SJSA1 (cell line): Measurements from ENCODE around the gene CCT7. TPM values are rescaled to one million over a fixed set of nuclear protein-coding genes. Genes with fewer than 3 reads are reported as not detected.
"Not testable (repeated sequence)": the region's sequence is repeated elsewhere in the genome, so short reads cannot be mapped to it uniquely, and the experiment has no call there.

Experiments used
- DNase-seq, 2 experiments: peaks; one replicate each; pipeline ENCODE4 v3.0.0-alpha.2; 2015 to 2020; ENCODE audit warnings: low spot score in 2 of 2, low read depth in 1 of 2
- H3K27ac ChIP-seq: fragments of 250-450 bp; sonication (Bioruptor Pico); 2 replicates; pipeline ENCODE4 v1.5.1; 2020; ENCODE audit warnings: mild to moderate bottlenecking, moderate library complexity
- H3K27me3 ChIP-seq: fragments of 250-450 bp; sonication (Bioruptor Pico); replicated peaks from 2 replicates; pipeline ENCODE4 v1.5.1; 2020; ENCODE audit warnings: mild to moderate bottlenecking, moderate library complexity
- H3K36me3 ChIP-seq: fragments of 250-450 bp; sonication (Bioruptor Pico); 2 replicates; pipeline ENCODE4 v1.5.1; 2020; ENCODE audit warnings: mild to moderate bottlenecking
- H3K4me1 ChIP-seq: fragments of 250-450 bp; sonication (Bioruptor Pico); replicated peaks from 2 replicates; pipeline ENCODE4 v1.6.1; 2021; ENCODE audit warnings: mild to moderate bottlenecking
- H3K4me3 ChIP-seq: fragments of 250-450 bp; sonication (Bioruptor Pico); 2 replicates; pipeline ENCODE4 v1.5.1; 2020; ENCODE audit warnings: mild to moderate bottlenecking
- H3K9me3 ChIP-seq: fragments of 250-450 bp; sonication (Bioruptor Pico); replicated peaks from 2 replicates; pipeline ENCODE4 v1.5.1; 2020; ENCODE audit warnings: mild to moderate bottlenecking
- total RNA-seq: library from RNA; depleted of rRNA; stranded (reverse); fragments of >200 nt; shearing (Covaris generic); gene quantifications from 2 replicates; pipeline ENCODE4 v1.2.3, GENCODE V29; 2014

Gene CCT7
- total RNA-seq, 1 experiment from 2014 or later = 570 TPM

- Histone ChIP-seq H3K27me3 (no peaks in the 10 kb centered on the region), H3K9me3 (no peaks in the 10 kb centered on the region), H3K4me1 (no peaks in the 10 kb centered on the region), H3K4me3 (no peak overlapping the region), H3K27ac (no peak overlapping the region), H3K36me3 (peaks cover 53% of the 10 kb centered on the region)
- DNase-seq = no peak
These were observed 21.0 kb downstream of the CCT7 start for GRCh38 chr2:73255007-73255644.

- no peaks in the 10 kb centered on the region for H3K9me3 ChIP-seq
- no peak for DNase-seq
- H3K27ac ChIP-seq = no peak overlapping the region
- H3K27me3 ChIP-seq = no peaks in the 10 kb centered on the region
- peaks cover 43% of the 10 kb centered on the region for H3K36me3 ChIP-seq
- no peaks in the 10 kb centered on the region for H3K4me1 ChIP-seq
- H3K4me3 ChIP-seq = no peak overlapping the region
These were observed 22.0 kb downstream of the CCT7 start for GRCh38 chr2:73255907-73256617.

DNA sequence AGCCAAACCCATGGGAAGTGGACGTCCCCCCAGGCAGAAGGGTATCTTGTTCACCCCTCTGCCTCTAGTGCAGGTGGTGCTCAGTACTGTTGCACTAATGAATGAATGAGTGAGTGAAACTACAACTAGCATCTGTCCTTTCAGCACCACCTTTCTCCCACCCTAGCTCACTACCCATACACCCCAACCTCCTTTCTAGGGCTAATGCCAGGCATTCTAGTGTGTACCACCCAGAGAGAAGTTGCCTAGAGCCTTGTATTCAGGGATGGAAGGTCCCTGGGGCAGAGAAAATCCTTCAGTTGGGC lies 22.5 kb downstream of the CCT7 start:
- Histone ChIP-seq H3K4me3 (no peak overlapping the region), H3K9me3 (no peaks in the 10 kb centered on the region), H3K27ac (no peak overlapping the region), H3K27me3 (no peaks in the 10 kb centered on the region), H3K36me3 (peaks cover 38% of the 10 kb centered on the region), H3K4me1 (no peaks in the 10 kb centered on the region)
- no peak for DNase-seq

DNA sequence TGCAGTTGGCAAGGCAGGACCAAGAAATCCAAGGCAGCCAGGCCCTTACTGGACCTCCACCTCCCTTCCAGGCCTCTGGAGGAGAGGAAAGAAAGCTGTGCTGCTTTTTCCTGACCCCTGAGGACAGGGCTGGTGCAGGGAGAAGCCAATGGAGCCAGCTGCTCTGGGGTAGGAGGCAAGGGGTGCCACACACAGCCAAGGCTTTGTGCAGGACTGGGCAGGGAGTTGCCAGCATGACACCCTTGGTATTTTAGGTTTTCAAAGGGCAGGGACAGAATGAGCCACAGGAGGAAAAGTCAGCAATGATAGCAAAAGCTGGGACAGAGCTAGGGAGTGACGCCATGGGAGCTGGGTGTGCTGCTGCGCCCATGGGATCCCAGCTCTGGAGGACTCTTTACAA lies 22.9 kb downstream of the CCT7 start:
- Histone ChIP-seq H3K27ac (no peak overlapping the region), H3K9me3 (no peaks in the 10 kb centered on the region), H3K4me3 (no peak overlapping the region), H3K4me1 (no peaks in the 10 kb centered on the region), H3K36me3 (peaks cover 34% of the 10 kb centered on the region), H3K27me3 (no peaks in the 10 kb centered on the region)
- no peak for DNase-seq

GRCh38 chr2:73257425-73258125 lies 23.5 kb downstream of the CCT7 start:
- H3K4me1 ChIP-seq = no peaks in the 10 kb centered on the region

GRCh38 chr2:73258186-73258912 lies 24.2 kb downstream of the CCT7 start:
- DNase-seq = no peak
- H3K4me3 ChIP-seq = no peak overlapping the region
- no peaks in the 10 kb centered on the region for H3K4me1 ChIP-seq
- no peaks in the 10 kb centered on the region for H3K27me3 ChIP-seq
- H3K27ac ChIP-seq = no peak overlapping the region
- H3K9me3 ChIP-seq = no peaks in the 10 kb centered on the region
- H3K36me3 ChIP-seq = peaks cover 23% of the 10 kb centered on the region

More at GRCh38 chr2:73257425-73258125, 23.5 kb downstream of the CCT7 start:
- H3K4me3 ChIP-seq = no peak overlapping the region
- peaks cover 30% of the 10 kb centered on the region for H3K36me3 ChIP-seq
- H3K27me3 ChIP-seq = no peaks in the 10 kb centered on the region
- no peak overlapping the region for H3K27ac ChIP-seq
- no peak for DNase-seq
- H3K9me3 ChIP-seq = no peaks in the 10 kb centered on the region

DNA sequence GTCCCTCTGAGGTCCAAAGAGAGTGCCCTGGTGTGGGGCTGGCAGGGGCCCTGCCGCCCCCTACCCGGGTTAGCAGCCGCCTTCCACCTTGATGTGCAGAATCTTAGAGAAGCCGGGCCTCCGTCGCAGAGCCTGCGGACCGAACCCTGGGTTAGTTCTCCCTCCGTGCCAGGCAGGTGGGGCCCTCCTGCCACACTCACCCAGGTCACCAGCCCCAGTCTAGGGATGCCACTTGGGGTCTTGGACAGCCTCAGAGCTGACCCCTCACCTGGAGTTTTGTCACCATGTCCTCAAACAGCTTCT lies 24.8 kb downstream of the CCT7 start:
- H3K27ac ChIP-seq = no peak overlapping the region
- no peaks in the 10 kb centered on the region for H3K9me3 ChIP-seq
- no peak for DNase-seq
- H3K4me3 ChIP-seq = no peak overlapping the region
- peaks cover 18% of the 10 kb centered on the region for H3K36me3 ChIP-seq
- no peaks in the 10 kb centered on the region for H3K4me1 ChIP-seq
- no peaks in the 10 kb centered on the region for H3K27me3 ChIP-seq

GRCh38 chr2:73259276-73259675 lies 25.2 kb downstream of the CCT7 start:
- Histone ChIP-seq H3K4me3 (no peak overlapping the region), H3K9me3 (no peaks in the 10 kb centered on the region), H3K4me1 (no peaks in the 10 kb centered on the region), H3K27ac (no peak overlapping the region), H3K36me3 (peaks cover 13% of the 10 kb centered on the region), H3K27me3 (no peaks in the 10 kb centered on the region)
- DNase-seq = no peak

- Histone ChIP-seq H3K27me3 (no peaks in the 10 kb centered on the region), H3K9me3 (no peaks in the 10 kb centered on the region), H3K36me3 (peaks cover 8% of the 10 kb centered on the region), H3K4me3 (no peak overlapping the region), H3K4me1 (no peaks in the 10 kb centered on the region), H3K27ac (no peak overlapping the region)
- DNase-seq = no peak
These were observed 25.7 kb downstream of the CCT7 start for GRCh38 chr2:73259704-73260337.

GRCh38 chr2:73260338-73260984 lies 26.4 kb downstream of the CCT7 start:
- Histone ChIP-seq H3K27me3 (no peaks in the 10 kb centered on the region), H3K9me3 (no peaks in the 10 kb centered on the region), H3K27ac (no peak overlapping the region), H3K4me3 (no peak overlapping the region), H3K4me1 (no peaks in the 10 kb centered on the region), H3K36me3 (peaks cover 2% of the 10 kb centered on the region; the same call in 1 of the 2 replicates)
- DNase-seq = peak; percentile 21 to 63

- DNase-seq = no peak
- Histone ChIP-seq H3K36me3 (no peaks in the 10 kb centered on the region), H3K27ac (no peak overlapping the region), H3K9me3 (no peaks in the 10 kb centered on the region), H3K4me3 (no peak overlapping the region), H3K27me3 (peaks cover 4% of the 10 kb centered on the region; the same call in 1 of the 2 replicates), H3K4me1 (no peaks in the 10 kb centered on the region)
These were observed 28.1 kb downstream of the CCT7 start for GRCh38 chr2:73262108-73262651.

DNA sequence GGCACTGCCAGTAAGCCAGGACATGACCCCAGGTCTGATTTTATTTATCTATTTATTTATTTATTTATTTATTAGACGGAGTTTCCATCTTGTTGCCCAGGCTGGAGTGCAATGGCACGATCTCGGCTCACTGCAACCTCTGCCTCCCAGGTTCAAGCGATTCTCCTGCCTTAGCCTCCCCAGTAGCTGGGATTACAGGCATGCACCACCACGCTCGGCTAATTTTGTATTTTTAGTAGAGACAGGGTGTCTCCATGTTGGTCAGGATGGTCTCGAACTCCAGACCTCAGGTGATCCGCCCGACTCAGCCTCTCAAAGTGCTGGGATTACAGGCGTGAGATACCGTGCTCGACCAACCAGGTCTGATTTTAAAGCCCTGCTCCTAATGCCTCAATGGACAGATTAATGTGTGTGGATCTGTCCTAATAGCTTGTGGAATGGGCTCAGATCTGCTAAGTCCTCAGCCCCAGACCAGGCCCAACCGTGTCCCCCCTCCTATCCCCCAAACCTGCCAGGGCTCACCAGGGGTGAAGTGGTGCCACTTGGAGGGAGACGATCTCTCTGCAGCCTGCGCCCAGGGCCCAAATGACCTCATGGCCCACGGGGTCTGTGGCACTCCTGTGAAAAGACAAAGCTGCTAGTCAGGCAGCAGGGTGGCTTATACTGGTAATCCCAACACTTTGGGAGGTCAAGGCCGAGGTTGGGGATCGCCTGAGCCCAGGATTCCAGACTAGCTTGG lies 28.8 kb downstream of the CCT7 start:
- not testable (repeated sequence) for H3K27ac ChIP-seq, H3K27me3 ChIP-seq, DNase-seq, H3K4me1 ChIP-seq, H3K36me3 ChIP-seq, H3K9me3 ChIP-seq, H3K4me3 ChIP-seq
